Panc1 (cell line): ENCODE results near the gene SNX24. TPM values are rescaled to one million over a fixed set of nuclear protein-coding genes. Genes with fewer than 3 reads are reported as not detected.

Source experiments
- ATAC-seq: fragments of 200-7000 bp; cut with Tn5 transposase; 2 replicates; pipeline ENCODE4 v1.9.1; 2020; ENCODE audit warnings: mild to moderate bottlenecking, moderate library complexity
- BruUV-seq: library from RNA; stranded (reverse); fragments of 400-500 nt; replicated peaks from 2 replicates; lab custom pipeline; 2021; lab: Mats Ljungman, UMichigan
- CTCF ChIA-PET: fragments of 300-600 bp; sonication (Branson Sonifier 250); formaldehyde crosslinking; loops from one replicate; lab custom pipeline; 2022; ENCODE audit warnings: antibody characterized with exemption; lab: Charles Lee
- POLR2A ChIA-PET: fragments of 300-600 bp; sonication (Branson Sonifier 250); formaldehyde crosslinking; loops from one replicate; lab custom pipeline; 2022; ENCODE audit warnings: antibody characterized with exemption; lab: Charles Lee
- DNase-seq: peaks from one replicate; pipeline ENCODE4 v3.0.0-alpha.2; 2010; ENCODE audit warnings: low read depth, low spot score
- H3K27ac ChIP-seq: 2 replicates; pipeline ENCODE4 v1.5.1; 2011; ENCODE audit warnings: mild to moderate bottlenecking, low read length, inconsistent platforms
- H3K27me3 ChIP-seq: fragments of 200-500 bp; sonication (Bioruptor generic); 2 replicates; pipeline ENCODE4 v1.6.0; 2014; ENCODE audit warnings: low read length, inconsistent platforms; ENCODE audit not compliant: control insufficient read depth, insufficient read depth
- H3K36me3 ChIP-seq: fragments of 200-500 bp; sonication (Bioruptor generic); 2 replicates; pipeline ENCODE4 v1.5.1; 2014; ENCODE audit warnings: inconsistent platforms, mild to moderate bottlenecking, low read length, moderate library complexity; ENCODE audit not compliant: control insufficient read depth, insufficient read depth
- H3K4me1 ChIP-seq: 2 replicates; pipeline ENCODE4 v1.5.1; 2011; ENCODE audit warnings: inconsistent platforms, mild to moderate bottlenecking, low read length, moderate library complexity; ENCODE audit not compliant: control insufficient read depth, insufficient read depth
- H3K4me3 ChIP-seq, 2 experiments: 2 replicates each; pipeline ENCODE4 v1.5.1; 2011 to 2012; ENCODE audit warnings: low read depth in 2 of 2, low read length in 2 of 2, mild to moderate bottlenecking in 2 of 2, inconsistent platforms in 1 of 2, moderate library complexity in 1 of 2
- H3K9me3 ChIP-seq: fragments of 200-500 bp; sonication (Bioruptor generic); 2 replicates; pipeline ENCODE4 v1.5.1; 2014; ENCODE audit warnings: low read depth, mild to moderate bottlenecking, inconsistent platforms, low read length, moderate library complexity; ENCODE audit not compliant: control insufficient read depth, insufficient read depth
- POLR2AphosphoS5 ChIP-seq: IDR thresholded peaks from 2 replicates; pipeline ENCODE4 v1.6.1; 2012; ENCODE audit warnings: mild to moderate bottlenecking, low read depth, low read length, moderate library complexity
- SIN3A ChIP-seq: IDR thresholded peaks from 2 replicates; pipeline ENCODE4 v1.6.1; 2012; ENCODE audit warnings: low read depth, mild to moderate bottlenecking, low read length, moderate library complexity, borderline replicate concordance; ENCODE audit not compliant: insufficient read depth
- TCF7L2 ChIP-seq: IDR thresholded peaks from 2 replicates; pipeline ENCODE4 v1.6.1; 2011; ENCODE audit warnings: mild to moderate bottlenecking, low read depth, low read length, inconsistent platforms
- in situ Hi-C: cut with HindIII; loops from 2 replicates; pipeline ENCODE4 v1.10.0; 2016; ENCODE audit warnings: low sequenced_read_pairs, low pct_unique_long_range_greater_than_20kb
- intact Hi-C: fragments of 100-400 bp; cut with micrococcal nuclease; formaldehyde crosslinking; loops from one replicate; pipeline ENCODE4 v1.10.0; 2022; ENCODE audit not compliant: unreplicated experiment
- total RNA-seq: library from RNA; stranded (reverse); gene quantifications from one replicate; pipeline ENCODE4 v1.2.1, GENCODE V29; 2021; ENCODE audit not compliant: unreplicated experiment
- TF ChIP-seq, protein P1 (sequence below), 2 experiments: IDR thresholded peaks; 2 replicates each; pipeline ENCODE4 v1.6.1; 2011 to 2012; ENCODE audit warnings: low read depth in 2 of 2, control low read depth in 1 of 2, low read length in 1 of 2, mild to moderate bottlenecking in 1 of 2, moderate library complexity in 1 of 2; ENCODE audit not compliant: insufficient read depth in 1 of 2
- TF ChIP-seq, protein P2 (sequence below): fragments of 450-650 bp; IDR thresholded peaks from 2 replicates; pipeline ENCODE4 v1.5.1; 2017; ENCODE audit warnings: mild to moderate bottlenecking

SNX24 gene
- total RNA-seq, 1 experiment from 2014 or later: 32.8 TPM

DNA sequence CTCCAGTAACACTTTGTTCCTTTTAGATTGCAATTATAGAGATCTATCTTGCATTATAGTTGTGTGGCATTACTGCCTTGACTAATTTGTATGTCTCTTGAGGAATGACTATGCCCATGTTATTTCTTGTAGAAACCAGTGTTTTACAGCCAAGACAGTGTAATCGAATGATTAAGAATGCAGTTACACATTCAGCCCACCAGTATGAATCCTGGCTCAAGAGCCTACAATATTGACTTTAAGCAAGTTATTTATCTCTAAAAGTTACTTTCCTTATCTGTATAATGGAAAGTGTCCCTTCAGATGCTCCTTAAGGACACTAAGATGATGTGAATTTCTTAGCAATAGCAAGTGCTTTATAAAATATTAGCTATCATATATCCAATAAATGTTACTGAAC, 9.7 kb upstream of the SNX24 start:
- TF ChIP-seq POLR2AphosphoS5 (no peak), TCF7L2 (no peak), SIN3A (no peak)
- TF ChIP-seq, protein P1, sequence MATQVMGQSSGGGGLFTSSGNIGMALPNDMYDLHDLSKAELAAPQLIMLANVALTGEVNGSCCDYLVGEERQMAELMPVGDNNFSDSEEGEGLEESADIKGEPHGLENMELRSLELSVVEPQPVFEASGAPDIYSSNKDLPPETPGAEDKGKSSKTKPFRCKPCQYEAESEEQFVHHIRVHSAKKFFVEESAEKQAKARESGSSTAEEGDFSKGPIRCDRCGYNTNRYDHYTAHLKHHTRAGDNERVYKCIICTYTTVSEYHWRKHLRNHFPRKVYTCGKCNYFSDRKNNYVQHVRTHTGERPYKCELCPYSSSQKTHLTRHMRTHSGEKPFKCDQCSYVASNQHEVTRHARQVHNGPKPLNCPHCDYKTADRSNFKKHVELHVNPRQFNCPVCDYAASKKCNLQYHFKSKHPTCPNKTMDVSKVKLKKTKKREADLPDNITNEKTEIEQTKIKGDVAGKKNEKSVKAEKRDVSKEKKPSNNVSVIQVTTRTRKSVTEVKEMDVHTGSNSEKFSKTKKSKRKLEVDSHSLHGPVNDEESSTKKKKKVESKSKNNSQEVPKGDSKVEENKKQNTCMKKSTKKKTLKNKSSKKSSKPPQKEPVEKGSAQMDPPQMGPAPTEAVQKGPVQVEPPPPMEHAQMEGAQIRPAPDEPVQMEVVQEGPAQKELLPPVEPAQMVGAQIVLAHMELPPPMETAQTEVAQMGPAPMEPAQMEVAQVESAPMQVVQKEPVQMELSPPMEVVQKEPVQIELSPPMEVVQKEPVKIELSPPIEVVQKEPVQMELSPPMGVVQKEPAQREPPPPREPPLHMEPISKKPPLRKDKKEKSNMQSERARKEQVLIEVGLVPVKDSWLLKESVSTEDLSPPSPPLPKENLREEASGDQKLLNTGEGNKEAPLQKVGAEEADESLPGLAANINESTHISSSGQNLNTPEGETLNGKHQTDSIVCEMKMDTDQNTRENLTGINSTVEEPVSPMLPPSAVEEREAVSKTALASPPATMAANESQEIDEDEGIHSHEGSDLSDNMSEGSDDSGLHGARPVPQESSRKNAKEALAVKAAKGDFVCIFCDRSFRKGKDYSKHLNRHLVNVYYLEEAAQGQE (IDR thresholded peaks at IDR 0.05; ENCODE audit: insufficient read depth in 1 of 2, low read depth in 2 of 2, low read length in 1 of 2): no peak
- TF ChIP-seq, protein P2, sequence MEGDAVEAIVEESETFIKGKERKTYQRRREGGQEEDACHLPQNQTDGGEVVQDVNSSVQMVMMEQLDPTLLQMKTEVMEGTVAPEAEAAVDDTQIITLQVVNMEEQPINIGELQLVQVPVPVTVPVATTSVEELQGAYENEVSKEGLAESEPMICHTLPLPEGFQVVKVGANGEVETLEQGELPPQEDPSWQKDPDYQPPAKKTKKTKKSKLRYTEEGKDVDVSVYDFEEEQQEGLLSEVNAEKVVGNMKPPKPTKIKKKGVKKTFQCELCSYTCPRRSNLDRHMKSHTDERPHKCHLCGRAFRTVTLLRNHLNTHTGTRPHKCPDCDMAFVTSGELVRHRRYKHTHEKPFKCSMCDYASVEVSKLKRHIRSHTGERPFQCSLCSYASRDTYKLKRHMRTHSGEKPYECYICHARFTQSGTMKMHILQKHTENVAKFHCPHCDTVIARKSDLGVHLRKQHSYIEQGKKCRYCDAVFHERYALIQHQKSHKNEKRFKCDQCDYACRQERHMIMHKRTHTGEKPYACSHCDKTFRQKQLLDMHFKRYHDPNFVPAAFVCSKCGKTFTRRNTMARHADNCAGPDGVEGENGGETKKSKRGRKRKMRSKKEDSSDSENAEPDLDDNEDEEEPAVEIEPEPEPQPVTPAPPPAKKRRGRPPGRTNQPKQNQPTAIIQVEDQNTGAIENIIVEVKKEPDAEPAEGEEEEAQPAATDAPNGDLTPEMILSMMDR: no peak
- intact Hi-C loops (no loop called here), in situ Hi-C loops (no loop called here)
- Histone ChIP-seq H3K4me1 (no peaks in the 10 kb centered on the region), H3K27me3 (no peaks in the 10 kb centered on the region), H3K27ac (no peak overlapping the region), H3K9me3 (no peaks in the 10 kb centered on the region), H3K36me3 (no peaks in the 10 kb centered on the region), H3K4me3 (no peak overlapping the region)
- CTCF ChIA-PET: no interaction called here
- POLR2A ChIA-PET: no interaction called here
- ATAC-seq (no peak), DNase-seq (no peak)
- BruUV-seq: no TSS peak

- no peaks in the 10 kb centered on the region for H3K4me1 ChIP-seq
- H3K27ac ChIP-seq: no peak overlapping the region
- POLR2A ChIA-PET: no interaction called here
- no peaks in the 10 kb centered on the region for H3K27me3 ChIP-seq
- H3K4me3 ChIP-seq: no peak overlapping the region
- DNase-seq (no peak), ATAC-seq (no peak)
- CTCF ChIA-PET: no interaction called here
- TF ChIP-seq TCF7L2 (no peak), SIN3A (no peak), POLR2AphosphoS5 (no peak)
- TF ChIP-seq, protein P2: no peak
- TF ChIP-seq, protein P1 (IDR thresholded peaks at IDR 0.05; ENCODE audit: insufficient read depth in 1 of 2, low read depth in 2 of 2, low read length in 1 of 2): no peak
- BruUV-seq: no TSS peak
- intact Hi-C loops: no loop called here
- H3K36me3 ChIP-seq: no peaks in the 10 kb centered on the region
- in situ Hi-C loops: no loop called here
- H3K9me3 ChIP-seq: no peaks in the 10 kb centered on the region
Observed at GRCh38 chr5:122836947-122837346, 8.5 kb upstream of the SNX24 start.
